Fibroblast of the conjunctiva (primary cell): ENCODE results near the gene TMEM147.

Experiments used
- DNase-seq: peaks from one replicate; pipeline ENCODE4 v3.0.0-alpha.2; 2010; ENCODE audit warnings: low read depth

TMEM147 gene

DNA sequence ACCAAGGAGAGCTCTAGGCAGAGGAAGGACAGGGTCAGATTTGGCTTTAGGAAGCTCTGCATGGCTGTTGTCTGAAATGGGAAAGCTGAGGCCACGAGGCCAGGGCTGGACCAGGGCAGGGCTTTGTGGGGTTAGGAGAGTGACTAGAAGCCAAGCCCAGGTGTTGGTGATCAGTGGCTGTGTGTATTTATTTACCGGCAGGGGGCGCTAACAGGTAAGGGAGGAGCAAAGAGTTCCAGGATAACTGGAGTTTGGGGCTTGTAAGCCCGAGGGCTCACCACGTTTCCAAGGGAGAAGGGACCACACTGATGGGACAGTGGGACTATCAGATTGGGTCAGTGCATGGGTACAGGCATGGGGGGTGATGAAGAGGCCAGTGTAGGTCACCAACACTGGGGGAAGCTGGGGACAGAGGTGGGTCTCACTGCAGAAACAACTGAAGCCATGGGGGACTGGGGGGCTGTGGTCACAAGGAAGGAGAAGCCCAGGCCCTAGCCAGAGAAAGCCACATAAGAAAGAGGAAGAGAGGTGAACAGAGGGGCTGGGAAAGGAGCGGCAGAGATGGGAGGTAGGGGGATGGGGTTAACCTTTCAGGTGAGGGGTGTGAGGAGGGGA, 3.9 kb downstream of the TMEM147 start:
- peak; percentile 30 for DNase-seq

- no peak for DNase-seq
Observed at GRCh38 chr19:35549879-35550523, 4.6 kb downstream of the TMEM147 start.

DNA sequence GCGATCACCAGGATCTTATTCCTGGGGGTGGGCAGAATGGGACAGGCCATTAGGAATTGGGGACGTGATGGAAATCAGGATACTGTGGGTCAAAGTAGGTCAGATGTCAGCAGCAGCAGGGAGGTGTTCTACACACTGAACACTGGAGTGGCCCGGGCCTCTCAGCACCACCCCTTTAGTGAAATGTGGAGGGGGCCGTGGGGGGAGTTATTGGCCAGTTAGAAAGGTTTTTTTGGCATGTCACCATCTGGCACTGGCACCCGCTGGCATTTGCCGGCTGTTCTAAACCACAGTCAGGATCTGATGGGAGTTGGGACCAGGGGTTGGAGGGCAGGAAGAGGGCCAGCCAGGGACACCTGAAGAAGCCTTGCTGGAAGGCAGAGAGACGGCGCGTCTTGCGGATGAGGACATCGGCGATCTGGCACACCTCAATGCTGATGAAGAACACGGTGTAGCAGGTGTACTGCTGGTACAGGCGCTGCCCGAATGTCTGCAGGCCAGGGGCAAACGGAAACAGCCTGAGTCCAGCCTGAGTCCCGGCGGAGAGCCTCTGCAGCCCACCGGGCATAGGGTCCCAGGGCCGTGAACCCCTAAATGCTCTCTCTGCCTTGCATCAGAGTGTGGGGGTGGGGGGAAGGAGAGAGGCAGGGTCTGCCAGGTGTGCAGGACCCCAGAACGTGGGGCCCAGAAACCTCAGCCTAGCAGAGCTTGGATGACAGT, 5.8 kb downstream of the TMEM147 start:
- DNase-seq, result no peak

GRCh38 chr19:35552534-35553384, 7.3 kb downstream of the TMEM147 start:
- DNase-seq, result no peak

- DNase-seq, result no peak
Observed at GRCh38 chr19:35553385-35554000, 8.1 kb downstream of the TMEM147 start.

DNA sequence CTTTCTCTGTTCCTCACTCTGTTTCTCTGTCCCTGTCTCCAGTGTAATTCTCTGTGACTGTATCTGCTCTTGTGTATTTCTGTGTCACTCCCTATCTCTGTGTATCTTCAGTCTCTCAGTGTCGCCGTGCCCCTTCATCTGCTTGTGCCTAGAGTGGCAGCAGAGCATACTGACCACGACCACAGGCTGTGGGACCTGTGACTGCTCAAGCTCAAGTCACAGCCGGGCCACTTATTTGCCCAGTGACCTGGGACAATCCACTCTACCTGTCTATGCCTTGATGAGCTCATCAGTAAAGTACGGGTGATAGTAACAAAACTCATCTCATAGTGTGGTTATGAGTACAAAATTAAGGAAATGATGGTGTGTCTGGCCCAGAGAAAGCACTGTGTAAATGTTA, 8.7 kb downstream of the TMEM147 start:
- no peak for DNase-seq

- DNase-seq, result peak; percentile 13
Observed at GRCh38 chr19:35555301-35556005, 10.0 kb downstream of the TMEM147 start.

- no peak for DNase-seq
Observed at GRCh38 chr19:35556025-35556590, 10.7 kb downstream of the TMEM147 start.

DNA sequence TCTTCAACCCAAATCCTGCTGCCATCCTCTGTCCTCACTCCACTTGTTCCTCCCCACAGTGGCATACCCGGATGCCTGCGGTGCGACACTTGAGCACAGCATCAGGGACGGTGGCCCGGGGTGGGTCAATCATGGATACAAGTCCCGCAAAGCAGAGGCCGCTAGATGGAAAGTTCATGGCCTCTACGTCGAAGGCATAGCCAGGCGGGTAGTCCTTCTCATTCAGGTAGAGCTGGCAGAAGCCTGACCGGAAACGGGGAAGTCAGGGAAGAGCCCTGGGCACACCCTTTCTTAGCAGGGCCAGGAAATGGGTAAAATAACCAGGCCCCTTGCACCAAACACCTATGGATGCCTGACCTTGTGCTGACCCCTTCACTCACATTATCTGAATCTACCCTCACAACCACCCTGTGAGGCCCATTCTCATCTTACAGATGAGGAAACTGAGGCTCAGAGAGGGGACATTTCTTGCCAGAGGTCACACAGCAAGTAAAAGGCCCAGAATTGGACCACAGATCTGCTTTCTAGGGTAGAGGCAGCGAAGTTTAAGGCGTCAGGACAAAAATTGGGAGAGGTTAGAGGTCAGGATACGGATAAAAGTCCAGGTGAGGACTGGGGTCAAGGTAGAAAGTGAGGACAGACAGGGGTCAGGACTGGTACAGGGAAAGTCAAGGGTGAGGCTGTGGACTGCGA, 11.6 kb downstream of the TMEM147 start:
- DNase-seq, result no peak

GRCh38 chr19:35557539-35558399, 12.3 kb downstream of the TMEM147 start:
- peak; percentile 21 for DNase-seq

- DNase-seq, result no peak
Observed at GRCh38 chr19:35558400-35559280, 13.2 kb downstream of the TMEM147 start.

DNA sequence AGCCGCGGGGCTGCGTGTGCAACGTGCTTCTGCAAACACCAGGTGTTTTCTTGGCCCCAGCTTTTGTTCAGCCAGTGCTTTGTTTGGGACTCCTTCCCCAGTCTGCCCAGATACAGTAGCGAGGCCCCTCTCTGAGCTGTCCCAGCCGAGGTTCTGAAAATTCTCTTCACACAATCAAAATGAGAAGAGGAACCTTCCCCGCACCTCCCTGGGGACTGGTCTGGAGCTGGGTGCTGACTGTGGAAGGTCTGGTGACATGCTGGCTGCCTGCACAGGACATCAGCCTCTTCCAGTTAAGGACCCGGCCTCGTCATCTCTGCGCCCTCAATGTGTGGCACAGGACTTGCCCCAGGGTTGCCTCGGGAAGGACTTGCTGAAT, 13.8 kb downstream of the TMEM147 start:
- DNase-seq, result no peak

DNA sequence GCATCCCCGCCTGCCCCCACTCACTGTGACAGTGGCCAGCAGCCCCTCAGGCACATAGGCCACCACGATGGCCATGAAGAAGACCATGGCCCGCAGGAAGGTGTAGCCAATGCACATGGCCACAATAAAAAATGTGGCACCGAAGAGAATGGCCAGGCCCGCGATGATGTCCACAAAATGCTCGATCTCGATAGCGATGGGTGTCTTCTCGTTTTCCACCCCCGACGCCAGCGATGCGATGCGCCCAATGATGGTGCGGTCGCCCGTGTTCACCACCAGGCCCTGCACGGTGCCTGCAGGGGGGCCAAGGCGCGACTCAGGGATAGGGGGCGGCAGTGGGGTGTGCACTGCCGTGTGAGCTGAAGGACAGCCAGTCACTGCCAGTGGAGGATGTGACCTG, 14.4 kb downstream of the TMEM147 start:
- DNase-seq, result no peak

GRCh38 chr19:35560271-35560670, 14.8 kb downstream of the TMEM147 start:
- DNase-seq, result no peak

DNA sequence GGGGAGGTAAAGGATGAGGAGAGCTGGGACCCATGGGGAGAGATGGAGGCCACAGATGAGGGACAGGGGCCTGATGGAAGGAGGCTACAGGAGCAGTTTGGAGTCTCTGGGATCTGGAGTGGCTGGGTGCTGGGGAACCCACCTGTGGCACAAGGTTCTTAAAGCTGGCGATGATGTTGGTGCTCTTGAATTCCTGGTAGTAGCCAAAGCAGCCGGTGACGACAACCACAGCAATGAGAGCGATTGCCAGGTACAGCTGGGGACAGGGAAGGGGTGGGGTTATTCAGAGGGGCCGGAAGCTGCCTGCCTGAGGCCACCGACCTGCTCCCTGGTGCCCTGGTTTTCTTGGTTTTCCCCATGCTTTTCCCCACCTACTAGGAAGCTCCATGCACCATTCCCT, 15.3 kb downstream of the TMEM147 start:
- no peak for DNase-seq

DNA sequence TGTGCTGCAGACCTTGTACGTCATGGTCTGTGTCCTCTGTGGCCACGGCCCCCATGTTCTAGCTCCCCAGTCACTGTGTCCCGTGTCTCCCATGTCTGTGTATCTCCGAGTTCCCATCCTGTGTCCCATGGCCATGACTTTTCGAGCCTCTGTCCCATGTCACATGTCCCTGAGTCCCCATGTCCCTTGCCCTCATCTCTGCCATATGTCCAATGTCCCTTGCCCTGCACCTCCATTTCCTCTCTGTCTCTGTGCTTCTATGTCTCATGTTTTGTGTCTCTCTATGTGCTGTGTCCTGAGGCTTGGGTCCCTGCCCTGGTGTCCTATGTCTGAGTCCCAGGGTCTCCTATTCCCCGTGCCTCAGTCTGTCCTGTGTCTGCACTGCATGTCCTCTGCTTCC, 16.0 kb downstream of the TMEM147 start:
- DNase-seq, result no peak

- no peak for DNase-seq
Observed at GRCh38 chr19:35562336-35562735, 16.9 kb downstream of the TMEM147 start.

DNA sequence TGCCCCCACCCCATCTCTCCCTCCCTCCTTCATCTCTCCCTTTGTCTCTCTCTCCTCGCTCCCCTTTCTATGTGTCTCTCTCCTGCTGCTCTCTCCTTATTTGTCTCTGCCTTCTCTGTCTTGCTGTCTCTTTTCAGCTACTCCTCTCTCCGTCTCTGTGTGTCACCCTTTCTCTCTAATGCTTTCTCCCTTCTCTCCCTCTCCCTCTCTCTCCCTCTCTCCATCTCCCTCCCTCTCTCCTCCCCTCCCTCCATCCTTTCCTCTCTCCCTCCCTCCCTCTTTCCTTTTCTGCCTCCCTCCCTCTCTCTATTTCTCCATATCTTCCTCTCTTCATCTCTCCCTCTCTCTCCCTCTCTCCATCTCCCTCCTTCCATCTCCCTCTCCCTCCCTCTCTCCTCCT, 17.4 kb downstream of the TMEM147 start:
- DNase-seq, result no peak
